GM18517 (cell line): ENCODE results near the gene LIPE.

Experiments
- ATAC-seq: cut with Tn5 transposase; IDR thresholded peaks from one replicate; pipeline ENCODE4 v1.9.1; 2021; ENCODE audit warnings: mild to moderate bottlenecking, moderate library complexity; ENCODE audit not compliant: unreplicated experiment

LIPE gene

GRCh38 chr19:42412661-42413076, 14.5 kb downstream of the LIPE start:
- ATAC-seq = no peak

GRCh38 chr19:42412227-42412626, 15.0 kb downstream of the LIPE start:
- no peak for ATAC-seq

- ATAC-seq = no peak
Measured at GRCh38 chr19:42411581-42412178, 15.5 kb downstream of the LIPE start.

GRCh38 chr19:42410371-42410770, 16.8 kb downstream of the LIPE start:
- no peak for ATAC-seq

- no peak for ATAC-seq
Measured at GRCh38 chr19:42409477-42409876, 17.7 kb downstream of the LIPE start.

- no peak for ATAC-seq
Measured at GRCh38 chr19:42407816-42408175, 19.4 kb downstream of the LIPE start.

GRCh38 chr19:42407085-42407815, 19.9 kb downstream of the LIPE start:
- no peak for ATAC-seq

- ATAC-seq = no peak
Measured at GRCh38 chr19:42406111-42406510, 21.1 kb downstream of the LIPE start.

GRCh38 chr19:42403586-42403985, 23.6 kb downstream of the LIPE start:
- ATAC-seq = no peak

- ATAC-seq = no peak
Measured at GRCh38 chr19:42402376-42403116, 24.6 kb downstream of the LIPE start.

GRCh38 chr19:42401365-42402303, 25.6 kb downstream of the LIPE start:
- no peak for ATAC-seq

GRCh38 chr19:42400404-42400803, 26.8 kb downstream of the LIPE start:
- no peak for ATAC-seq

- ATAC-seq = no peak
Measured at GRCh38 chr19:42397263-42398166, 29.7 kb downstream of the LIPE start.

- ATAC-seq = peak; percentile 94
Measured at GRCh38 chr19:42396381-42397262, 30.6 kb downstream of the LIPE start.

- ATAC-seq = no peak
Measured at GRCh38 chr19:42394751-42395150, 32.4 kb downstream of the LIPE start.

GRCh38 chr19:42392165-42392564, 35.0 kb downstream of the LIPE start:
- no peak for ATAC-seq

GRCh38 chr19:42389899-42390298, 37.3 kb downstream of the LIPE start, which contains the start of gene CNFN:
TSS of gene CNFN (minus strand) at chr19:42390297. CDS start at chr19:42389037, 1,260 bp downstream.
- ATAC-seq = no peak

GRCh38 chr19:42388851-42389489, 38.2 kb downstream of the LIPE start:
- ATAC-seq = no peak
